Fibroblast of lung (primary cell): ENCODE data around the gene MRPL14.

Experiments
- EZH2 ChIP-seq: IDR thresholded peaks from 2 replicates; pipeline ENCODE4 v1.5.1; 2012; ENCODE audit warnings: low read length, control low read depth, mild to moderate bottlenecking; ENCODE audit errors: missing control alignments
- TF ChIP-seq, protein P1 (sequence below), 2 donors: IDR thresholded peaks in 1 of 2; conservative IDR thresholded peaks in 1 of 2; 1 replicate in 1 of 2; 2 replicates in 1 of 2; pipeline ENCODE4 v1.5.1; 2011 to 2012; ENCODE audit warnings: low read length in 2 of 2, control low read depth in 1 of 2, inconsistent platforms in 1 of 2, low read depth in 1 of 2, mild to moderate bottlenecking in 1 of 2

DNA sequence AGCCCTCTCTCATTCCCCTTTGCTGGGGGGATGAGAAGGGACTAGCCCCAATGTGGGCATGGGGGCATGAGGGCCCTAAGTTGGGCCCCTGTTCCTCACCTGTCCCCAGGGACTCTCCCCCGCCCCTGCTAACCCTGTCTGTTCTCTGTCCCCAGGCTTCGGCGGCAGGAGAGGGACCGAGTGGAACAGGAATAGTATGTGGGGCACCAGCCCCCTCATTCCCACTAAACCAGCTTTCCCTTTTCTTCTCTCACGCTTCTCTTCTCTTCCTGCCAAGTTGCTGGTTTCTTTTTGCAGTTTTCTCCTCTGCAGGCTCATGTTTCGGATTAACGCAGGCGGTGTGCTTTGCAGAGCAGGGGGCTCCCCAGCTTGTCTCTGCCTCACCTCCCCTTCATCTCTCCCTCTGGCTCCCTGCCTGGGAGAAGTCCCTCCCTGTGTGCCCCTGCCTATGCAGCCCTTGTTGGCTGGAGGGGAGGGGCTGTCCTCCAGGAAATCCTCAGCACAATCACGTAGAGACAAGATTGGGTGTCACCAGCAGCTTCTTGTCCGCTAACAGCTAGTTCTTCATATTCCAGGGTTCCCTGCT, 8.0 kb upstream of the MRPL14 start:
- TF ChIP-seq, protein P1, sequence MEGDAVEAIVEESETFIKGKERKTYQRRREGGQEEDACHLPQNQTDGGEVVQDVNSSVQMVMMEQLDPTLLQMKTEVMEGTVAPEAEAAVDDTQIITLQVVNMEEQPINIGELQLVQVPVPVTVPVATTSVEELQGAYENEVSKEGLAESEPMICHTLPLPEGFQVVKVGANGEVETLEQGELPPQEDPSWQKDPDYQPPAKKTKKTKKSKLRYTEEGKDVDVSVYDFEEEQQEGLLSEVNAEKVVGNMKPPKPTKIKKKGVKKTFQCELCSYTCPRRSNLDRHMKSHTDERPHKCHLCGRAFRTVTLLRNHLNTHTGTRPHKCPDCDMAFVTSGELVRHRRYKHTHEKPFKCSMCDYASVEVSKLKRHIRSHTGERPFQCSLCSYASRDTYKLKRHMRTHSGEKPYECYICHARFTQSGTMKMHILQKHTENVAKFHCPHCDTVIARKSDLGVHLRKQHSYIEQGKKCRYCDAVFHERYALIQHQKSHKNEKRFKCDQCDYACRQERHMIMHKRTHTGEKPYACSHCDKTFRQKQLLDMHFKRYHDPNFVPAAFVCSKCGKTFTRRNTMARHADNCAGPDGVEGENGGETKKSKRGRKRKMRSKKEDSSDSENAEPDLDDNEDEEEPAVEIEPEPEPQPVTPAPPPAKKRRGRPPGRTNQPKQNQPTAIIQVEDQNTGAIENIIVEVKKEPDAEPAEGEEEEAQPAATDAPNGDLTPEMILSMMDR (conservative IDR thresholded peaks at IDR 0.05 in 1 of 2, IDR thresholded peaks at IDR 0.05 in 1 of 2; ENCODE audit: low read depth in 1 of 2, low read length in 2 of 2), result no peak
- TF ChIP-seq EZH2, result no peak
